Smooth muscle cell (in vitro differentiated cells): ENCODE data around the gene SLC9A2. TPM values are rescaled to one million over a fixed set of nuclear protein-coding genes. Genes with fewer than 3 reads are reported as not detected.

ENCODE experiments used
- DNase-seq: peaks from one replicate; lab custom pipeline; 2025; ENCODE audit not compliant: unreplicated experiment; lab: John Stamatoyannopoulos, UW
- H2AFZ ChIP-seq: fragments of 200-600 bp; sonication (generic); 2 replicates; pipeline ENCODE4 v1.6.0; 2016; ENCODE audit warnings: antibody characterized with exemption, low read depth, mild to moderate bottlenecking
- H3F3A ChIP-seq: fragments of 200-600 bp; sonication (generic); 2 replicates; pipeline ENCODE4 v1.6.0; 2017; ENCODE audit warnings: antibody characterized with exemption, low read depth
- H3K27ac ChIP-seq: fragments of 200-600 bp; sonication (generic); 2 replicates; pipeline ENCODE4 v1.5.1; 2016; ENCODE audit warnings: low read depth, mild to moderate bottlenecking
- H3K27me3 ChIP-seq: fragments of 200-600 bp; sonication (generic); 2 replicates; pipeline ENCODE4 v1.6.1; 2016; ENCODE audit warnings: low read depth, mild to moderate bottlenecking
- H3K36me3 ChIP-seq: fragments of 200-600 bp; sonication (generic); 2 replicates; pipeline ENCODE4 v1.5.1; 2016; ENCODE audit warnings: low read depth
- H3K4me1 ChIP-seq: fragments of 200-600 bp; sonication (generic); 2 replicates; pipeline ENCODE4 v1.5.1; 2016; ENCODE audit warnings: low read depth
- H3K4me2 ChIP-seq: fragments of 200-600 bp; sonication (generic); 2 replicates; pipeline ENCODE4 v1.6.0; 2016; ENCODE audit warnings: mild to moderate bottlenecking
- H3K4me3 ChIP-seq: fragments of 200-600 bp; sonication (generic); 2 replicates; pipeline ENCODE4 v1.5.1; 2016; ENCODE audit warnings: mild to moderate bottlenecking
- H3K79me2 ChIP-seq: fragments of 200-600 bp; sonication (generic); 2 replicates; pipeline ENCODE4 v1.6.0; 2016; ENCODE audit warnings: low read depth, mild to moderate bottlenecking
- H3K9ac ChIP-seq: fragments of 200-600 bp; sonication (generic); 2 replicates; pipeline ENCODE4 v1.6.0; 2016; ENCODE audit warnings: low read depth
- H3K9me3 ChIP-seq: fragments of 200-600 bp; sonication (generic); replicated peaks from 2 replicates; pipeline ENCODE4 v1.5.1; 2016; ENCODE audit warnings: low read depth
- H4K20me1 ChIP-seq: fragments of 200-600 bp; sonication (generic); 2 replicates; pipeline ENCODE4 v1.6.0; 2016; ENCODE audit warnings: low read depth
- CTCF ChIP-seq: fragments of 200-600 bp; sonication (generic); IDR thresholded peaks from 2 replicates; pipeline ENCODE4 v1.5.1; 2017; ENCODE audit warnings: borderline replicate concordance, mild to moderate bottlenecking, antibody characterized with exemption; ENCODE audit not compliant: insufficient read depth, poor library complexity, severe bottlenecking
- WGBS: methylation state at CpG from one replicate; pipeline ENCODE4 v1.1.7; 2016; ENCODE audit warnings: low lambda C conversion rate; 5-methylcytosine and 5-hydroxymethylcytosine counted together
- polyA plus RNA-seq: library from polyadenylated mRNA; unstranded; fragments of >200 nt; fragmentation: Nextera tagmentation; extraction: Ambion mirVana; gene quantifications from 2 replicates; pipeline ENCODE4 v1.2.1, GENCODE V29; 2016
- total RNA-seq: library from RNA; depleted of rRNA; stranded (reverse); fragments of >200 nt; gene quantifications from 2 replicates; pipeline ENCODE4 v1.2.3, GENCODE V29; 2014

Gene SLC9A2
- total and polyA plus RNA-seq, 2 experiments from 2014 or later: not detected

GRCh38 chr2:102690012-102690411 is 70.7 kb downstream of the SLC9A2 start:
- Histone ChIP-seq H3K79me2 (no peaks in the 10 kb centered on the region), H3K4me3 (no peak overlapping the region), H2AFZ (no peak overlapping the region), H4K20me1 (no peaks in the 10 kb centered on the region), H3K9ac (no peak overlapping the region), H3K9me3 (no peaks in the 10 kb centered on the region), H3K4me2 (no peak overlapping the region), H3K27me3 (no peaks in the 10 kb centered on the region), H3K36me3 (no peaks in the 10 kb centered on the region), H3K27ac (no peak overlapping the region), H3F3A (no peaks in the 10 kb centered on the region), H3K4me1 (no peaks in the 10 kb centered on the region)
- TF ChIP-seq CTCF: no peak
- 68% methylated on average over 5 of the region's 5 CpGs for WGBS
- no peak for DNase-seq

GRCh38 chr2:102696463-102696862 is 77.1 kb downstream of the SLC9A2 start:
- H3K36me3 ChIP-seq: no peaks in the 10 kb centered on the region
- no peak overlapping the region for H3K4me3 ChIP-seq
- H3K9ac ChIP-seq: no peak overlapping the region
- H3K79me2 ChIP-seq: no peaks in the 10 kb centered on the region
- no peaks in the 10 kb centered on the region for H4K20me1 ChIP-seq
- H3K4me2 ChIP-seq: no peak overlapping the region
- H3K27me3 ChIP-seq: no peaks in the 10 kb centered on the region
- H2AFZ ChIP-seq: no peak overlapping the region
- H3K27ac ChIP-seq: no peak overlapping the region
- H3K9me3 ChIP-seq: no peaks in the 10 kb centered on the region
- H3K4me1 ChIP-seq: no peaks in the 10 kb centered on the region
- WGBS: 93% methylated on average over 2 of the region's 2 CpGs
- no peaks in the 10 kb centered on the region for H3F3A ChIP-seq
- no peak for DNase-seq
- TF ChIP-seq CTCF: no peak

GRCh38 chr2:102698369-102699111 is 79.2 kb downstream of the SLC9A2 start:
- DNase-seq: no peak
- H4K20me1 ChIP-seq: no peaks in the 10 kb centered on the region
- no peak overlapping the region for H3K27ac ChIP-seq
- H3K79me2 ChIP-seq: no peaks in the 10 kb centered on the region
- H3K36me3 ChIP-seq: no peaks in the 10 kb centered on the region
- no peaks in the 10 kb centered on the region for H3F3A ChIP-seq
- no peaks in the 10 kb centered on the region for H3K4me1 ChIP-seq
- H3K4me3 ChIP-seq: no peak overlapping the region
- no peak overlapping the region for H3K9ac ChIP-seq
- no peaks in the 10 kb centered on the region for H3K9me3 ChIP-seq
- H3K27me3 ChIP-seq: peaks cover 12% of the 10 kb centered on the region
- no peak overlapping the region for H3K4me2 ChIP-seq
- no peak overlapping the region for H2AFZ ChIP-seq
- WGBS: 87% methylated on average over 6 of the region's 6 CpGs
- no peak for TF ChIP-seq CTCF

GRCh38 chr2:102703305-102703704 is 84.0 kb downstream of the SLC9A2 start:
- WGBS: 97% methylated on average over 2 of the region's 2 CpGs
- H3K79me2 ChIP-seq: no peaks in the 10 kb centered on the region
- no peak overlapping the region for H2AFZ ChIP-seq
- no peaks in the 10 kb centered on the region for H3K36me3 ChIP-seq
- H4K20me1 ChIP-seq: no peaks in the 10 kb centered on the region
- H3K9ac ChIP-seq: no peak overlapping the region
- H3F3A ChIP-seq: no peaks in the 10 kb centered on the region
- H3K27me3 ChIP-seq: peaks cover 12% of the 10 kb centered on the region
- no peak overlapping the region for H3K4me3 ChIP-seq
- no peaks in the 10 kb centered on the region for H3K9me3 ChIP-seq
- no peak overlapping the region for H3K27ac ChIP-seq
- no peak for DNase-seq
- TF ChIP-seq CTCF: no peak
- no peaks in the 10 kb centered on the region for H3K4me1 ChIP-seq
- no peak overlapping the region for H3K4me2 ChIP-seq
